ENCODE measurements around the gene CFD. TPM values are rescaled to one million over a fixed set of nuclear protein-coding genes. Genes with fewer than 3 reads are reported as not detected.
"Not testable (repeated sequence)": the region's sequence is repeated elsewhere in the genome, so short reads cannot be mapped to it uniquely, and the experiment has no call there.

The CFD gene
- total RNA-seq, 1 experiment from 2014 or later: 0.89 TPM

- DNase-seq (ENCODE audit: low read depth): no peak
Observed at GRCh38 chr19:888581-889385, 29.3 kb downstream of the CFD start.

- no peak for DNase-seq (ENCODE audit: low read depth)
Observed at GRCh38 chr19:889662-890295, 30.3 kb downstream of the CFD start.

GRCh38 chr19:890831-891230 lies 31.4 kb downstream of the CFD start:
- DNase-seq (ENCODE audit: low read depth): no peak

GRCh38 chr19:891421-892200 lies 32.1 kb downstream of the CFD start:
- not testable (repeated sequence) for DNase-seq (ENCODE audit: low read depth)

- DNase-seq (ENCODE audit: low read depth): no peak
Observed at GRCh38 chr19:892243-892893, 32.9 kb downstream of the CFD start.

GRCh38 chr19:892894-893689 lies 33.6 kb downstream of the CFD start, which contains the start of the genes MED16 and RNU6-9:
Gene MED16 (minus strand): TSS chr19:893187. CDS start chr19:891131, 2,056 bp downstream.
Gene RNU6-9 (plus strand): TSS chr19:893484.
- peak; percentile 91 for DNase-seq (ENCODE audit: low read depth)

- DNase-seq (ENCODE audit: low read depth): no peak
Observed at GRCh38 chr19:896434-896833, 37.0 kb downstream of the CFD start.

GRCh38 chr19:896999-897398 lies 37.5 kb downstream of the CFD start:
- no peak for DNase-seq (ENCODE audit: low read depth)

GRCh38 chr19:897442-898039 lies 38.1 kb downstream of the CFD start:
- no peak for DNase-seq (ENCODE audit: low read depth)

GRCh38 chr19:898663-899062 lies 39.2 kb downstream of the CFD start:
- DNase-seq (ENCODE audit: low read depth): peak; percentile 28

GRCh38 chr19:899336-900042 lies 40.0 kb downstream of the CFD start:
- no peak for DNase-seq (ENCODE audit: low read depth)

GRCh38 chr19:900043-900301 lies 40.5 kb downstream of the CFD start:
- no peak for DNase-seq (ENCODE audit: low read depth)

GRCh38 chr19:900302-901111 lies 41.0 kb downstream of the CFD start:
- no peak for DNase-seq (ENCODE audit: low read depth)

GRCh38 chr19:901216-902092 lies 42.0 kb downstream of the CFD start:
- DNase-seq (ENCODE audit: low read depth): no peak

- no peak for DNase-seq (ENCODE audit: low read depth)
Observed at GRCh38 chr19:902093-902370, 42.6 kb downstream of the CFD start.

GRCh38 chr19:902446-903226 lies 43.2 kb downstream of the CFD start:
- DNase-seq (ENCODE audit: low read depth): no peak

GRCh38 chr19:903266-903797 lies 43.9 kb downstream of the CFD start:
- DNase-seq (ENCODE audit: low read depth): no peak

- DNase-seq (ENCODE audit: low read depth): no peak
Observed at GRCh38 chr19:904545-904944, 45.1 kb downstream of the CFD start.

Measured in M059J (cell line).